Measurements from ENCODE around the gene SNAPC4.
"Not testable (repeated sequence)": the region's sequence is repeated elsewhere in the genome, so short reads cannot be mapped to it uniquely, and the experiment has no call there.

SNAPC4 gene

GRCh38 chr9:136432591-136432990, 32.6 kb upstream of the SNAPC4 start:
- DNase-seq (ENCODE audit: low read depth), result no peak

GRCh38 chr9:136431782-136432350, 31.9 kb upstream of the SNAPC4 start:
- DNase-seq (ENCODE audit: low read depth), result no peak

- DNase-seq (ENCODE audit: low read depth), result no peak
These were observed 30.7 kb upstream of the SNAPC4 start for GRCh38 chr9:136430588-136431234.

- DNase-seq (ENCODE audit: low read depth), result no peak
These were observed 29.9 kb upstream of the SNAPC4 start for GRCh38 chr9:136429683-136430491.

GRCh38 chr9:136429075-136429628, 29.2 kb upstream of the SNAPC4 start:
- DNase-seq (ENCODE audit: low read depth), result no peak

GRCh38 chr9:136426787-136427186, 26.8 kb upstream of the SNAPC4 start:
- no peak for DNase-seq (ENCODE audit: low read depth)

- DNase-seq (ENCODE audit: low read depth), result not testable (repeated sequence)
These were observed 25.4 kb upstream of the SNAPC4 start for GRCh38 chr9:136425367-136425766.

GRCh38 chr9:136424750-136425362, 24.9 kb upstream of the SNAPC4 start:
- no peak for DNase-seq (ENCODE audit: low read depth)

- no peak for DNase-seq (ENCODE audit: low read depth)
These were observed 23.6 kb upstream of the SNAPC4 start for GRCh38 chr9:136423432-136424146.

GRCh38 chr9:136422876-136423275, 22.9 kb upstream of the SNAPC4 start:
- no peak for DNase-seq (ENCODE audit: low read depth)

GRCh38 chr9:136421791-136422190, 21.8 kb upstream of the SNAPC4 start:
- no peak for DNase-seq (ENCODE audit: low read depth)

GRCh38 chr9:136419092-136419420, 19.1 kb upstream of the SNAPC4 start:
- DNase-seq (ENCODE audit: low read depth), result no peak

GRCh38 chr9:136418182-136419091, 18.5 kb upstream of the SNAPC4 start:
- DNase-seq (ENCODE audit: low read depth), result no peak

GRCh38 chr9:136416914-136417313, 16.9 kb upstream of the SNAPC4 start:
- DNase-seq (ENCODE audit: low read depth), result no peak

GRCh38 chr9:136416427-136416826, 16.5 kb upstream of the SNAPC4 start:
- DNase-seq (ENCODE audit: low read depth), result no peak

- DNase-seq (ENCODE audit: low read depth), result no peak
These were observed 13.0 kb upstream of the SNAPC4 start for GRCh38 chr9:136412962-136413361.

GRCh38 chr9:136411378-136411777, 11.4 kb upstream of the SNAPC4 start:
- DNase-seq (ENCODE audit: low read depth), result no peak

GRCh38 chr9:136410500-136411287, 10.7 kb upstream of the SNAPC4 start, which contains the start of the genes ENTR1 and PMPCA:
ENTR1 (minus strand) TSS chr9:136410614; CDS start chr9:136410397, 217 bp downstream.
PMPCA (plus strand) TSS chr9:136410658; CDS start chr9:136410669, 11 bp downstream.
- DNase-seq (ENCODE audit: low read depth), result peak; percentile 92

GRCh38 chr9:136409557-136410455, 9.8 kb upstream of the SNAPC4 start:
- DNase-seq (ENCODE audit: low read depth), result peak; percentile 22
